IMR-90 (cell line): ENCODE results near the gene PDE8B. TPM values are rescaled to one million over a fixed set of nuclear protein-coding genes. Genes with fewer than 3 reads are reported as not detected.

Source experiments
- ATAC-seq: fragments of 200-7000 bp; cut with Tn5 transposase; 2 replicates; pipeline ENCODE4 v1.9.1; 2020; ENCODE audit warnings: low read depth, mild to moderate bottlenecking, moderate library complexity
- BruUV-seq: library from RNA; stranded (reverse); fragments of 400-500 nt; replicated peaks from 2 replicates; lab custom pipeline; 2021; lab: Mats Ljungman, UMichigan
- CTCF ChIA-PET: fragments of 300-600 bp; formaldehyde crosslinking; extraction: SDS; loops from one replicate; lab custom pipeline; 2021; ENCODE audit warnings: antibody characterized with exemption; lab: Yijun Ruan, JAX
- POLR2A ChIA-PET: fragments of 300-600 bp; sonication (Branson Sonifier 250); formaldehyde crosslinking; loops from one replicate; lab custom pipeline; 2022; ENCODE audit warnings: antibody characterized with exemption; ENCODE audit not compliant: unreplicated experiment; lab: Charles Lee
- DNase-seq: peaks from one replicate; pipeline ENCODE4 v3.0.0; 2013
- H2AFZ ChIP-seq: replicated peaks from 2 replicates; pipeline ENCODE3; 2013; ENCODE audit warnings: low read length, mild to moderate bottlenecking; ENCODE audit not compliant: poor library complexity
- H2AK5ac ChIP-seq: 2 replicates; pipeline ENCODE4 v1.6.1; 2013; ENCODE audit warnings: low read depth, low read length, inconsistent platforms
- H2AK9ac ChIP-seq: replicated peaks from 2 replicates; pipeline ENCODE3; 2013; ENCODE audit warnings: mild to moderate bottlenecking, low read depth, low read length, moderate library complexity; ENCODE audit not compliant: poor library complexity
- H2BK120ac ChIP-seq: 2 replicates; pipeline ENCODE4 v1.6.1; 2013; ENCODE audit warnings: low read depth, low read length, inconsistent platforms
- H2BK15ac ChIP-seq: 3 replicates; pipeline ENCODE4 v1.6.1; 2013; ENCODE audit warnings: low read depth, low read length, inconsistent platforms
- H2BK20ac ChIP-seq: 2 replicates; pipeline ENCODE4 v1.6.1; 2013; ENCODE audit warnings: low read depth, mild to moderate bottlenecking, inconsistent platforms, low read length, moderate library complexity
- H2BK5ac ChIP-seq: 2 replicates; pipeline ENCODE4 v1.6.1; 2013; ENCODE audit warnings: mild to moderate bottlenecking, low read depth, low read length, inconsistent platforms; ENCODE audit not compliant: poor library complexity, severe bottlenecking
- H3K14ac ChIP-seq: replicated peaks from 2 replicates; pipeline ENCODE4 v1.6.1; 2013; ENCODE audit warnings: low read depth, low read length, inconsistent platforms
- H3K18ac ChIP-seq: 2 replicates; pipeline ENCODE4 v1.6.1; 2013; ENCODE audit warnings: low read depth, low read length, control low read depth
- H3K23ac ChIP-seq: 2 replicates; pipeline ENCODE4 v1.6.1; 2013; ENCODE audit warnings: low read depth, low read length, inconsistent platforms
- H3K27ac ChIP-seq: 2 replicates; pipeline ENCODE4 v1.5.1; 2013; ENCODE audit warnings: mild to moderate bottlenecking, control low read depth, low read length; ENCODE audit not compliant: insufficient read depth
- H3K27me3 ChIP-seq: 2 replicates; pipeline ENCODE4 v1.6.1; 2013; ENCODE audit warnings: low read length; ENCODE audit not compliant: control insufficient read depth, insufficient read depth
- H3K36me3 ChIP-seq: 2 replicates; pipeline ENCODE4 v1.6.1; 2013; ENCODE audit warnings: low read length, mixed read lengths; ENCODE audit not compliant: control insufficient read depth, insufficient read depth
- H3K4ac ChIP-seq: 2 replicates; pipeline ENCODE4 v1.6.1; 2013; ENCODE audit warnings: low read depth, low read length, inconsistent platforms
- H3K4me1 ChIP-seq: 2 replicates; pipeline ENCODE4 v1.6.1; 2013; ENCODE audit warnings: low read length, mixed read lengths; ENCODE audit not compliant: control insufficient read depth, insufficient read depth
- H3K4me2 ChIP-seq: 2 replicates; pipeline ENCODE4 v1.6.1; 2013; ENCODE audit warnings: low read depth, mild to moderate bottlenecking, control low read depth, low read length, moderate library complexity
- H3K4me3 ChIP-seq: 2 replicates; pipeline ENCODE4 v1.5.1; 2013; ENCODE audit warnings: low read depth, mild to moderate bottlenecking, control low read depth, low read length, moderate library complexity; ENCODE audit not compliant: insufficient read depth
- H3K56ac ChIP-seq: 2 replicates; pipeline ENCODE4 v1.6.1; 2013; ENCODE audit warnings: low read length, inconsistent platforms; ENCODE audit not compliant: insufficient read depth; ENCODE audit errors: extremely low read depth
- H3K79me1 ChIP-seq, 2 experiments: 2 replicates each; pipeline ENCODE4 v1.6.1; 2013; ENCODE audit warnings: low read length in 2 of 2, inconsistent platforms in 1 of 2, low read depth in 1 of 2
- H3K9ac ChIP-seq: 2 replicates; pipeline ENCODE4 v1.6.1; 2013; ENCODE audit warnings: low read depth, low read length, control low read depth
- H3K9me1 ChIP-seq: 2 replicates; pipeline ENCODE4 v1.6.1; 2013; ENCODE audit warnings: low read length, inconsistent platforms; ENCODE audit not compliant: insufficient read depth
- H3K9me3 ChIP-seq: 2 replicates; pipeline ENCODE4 v1.6.1; 2013; ENCODE audit warnings: low read length; ENCODE audit not compliant: control insufficient read depth, insufficient read depth
- H4K20me1 ChIP-seq: 2 replicates; pipeline ENCODE4 v1.6.1; 2013; ENCODE audit warnings: low read length, inconsistent platforms; ENCODE audit not compliant: insufficient read depth
- H4K5ac ChIP-seq: 2 replicates; pipeline ENCODE4 v1.6.1; 2013; ENCODE audit warnings: mild to moderate bottlenecking, low read depth, low read length, control low read depth
- H4K8ac ChIP-seq, 2 experiments: 2 replicates each; pipeline ENCODE4 v1.6.1; 2013; ENCODE audit warnings: low read depth in 2 of 2, low read length in 2 of 2, control low read depth in 1 of 2, inconsistent platforms in 1 of 2
- H4K91ac ChIP-seq: 2 replicates; pipeline ENCODE4 v1.6.1; 2013; ENCODE audit warnings: low read depth, low read length, inconsistent platforms; ENCODE audit not compliant: insufficient read depth
- MAFK ChIP-seq: IDR thresholded peaks from 2 replicates; pipeline ENCODE4 v1.6.1; 2012; ENCODE audit warnings: low read depth, low read length, improper control_type of control experiment
- NFE2L2 ChIP-seq: fragments of 150-350 bp; IDR thresholded peaks from 2 replicates; pipeline ENCODE4 v1.6.1; 2016; ENCODE audit warnings: low read depth, mild to moderate bottlenecking, low read length
- WGBS, 2 experiments: methylation state at CpG; one replicate each; pipeline versions ENCODE4 v1.1.5 to v1.1.7; 2013; ENCODE audit warnings: missing lambda C conversion rate in 2 of 2; ENCODE audit not compliant: insufficient read length in 1 of 2; ENCODE audit errors: extremely low coverage in 2 of 2; 5-methylcytosine and 5-hydroxymethylcytosine counted together
- dilution Hi-C: fragments of 300-500 bp; cut with HindIII; formaldehyde crosslinking; loops from one replicate; pipeline ENCODE4 v1.14.3; 2018; ENCODE audit warnings: low sequenced_read_pairs; ENCODE audit not compliant: unreplicated experiment
- in situ Hi-C: fragments of 300-500 bp; cut with MboI; formaldehyde crosslinking; loops from 3 replicates; pipeline ENCODE4 v1.14.3; 2019; ENCODE audit warnings: low sequenced_read_pairs, inconsistent platforms, mixed read lengths
- intact Hi-C: fragments of 100-400 bp; cut with micrococcal nuclease; formaldehyde crosslinking; loops from 2 replicates; pipeline ENCODE4 v1.10.0; 2022
- polyA plus RNA-seq, 3 experiments: library from polyadenylated mRNA; depleted of rRNA; stranded (reverse); fragments of >200 nt; gene quantifications; 2 replicates each; pipeline ENCODE4 v1.2.3, GENCODE V29; 2012; ENCODE audit warnings: low replicate concordance in 1 of 3
- total RNA-seq: library from RNA; depleted of rRNA; stranded (reverse); fragments of >200 nt; gene quantifications from 2 replicates; pipeline ENCODE4 v1.2.3, GENCODE V29; 2012

PDE8B gene
- total and polyA plus RNA-seq, 2 of the 4 experiments (the other 2 are of a cell fraction): under 0.01 to 0.03 TPM

GRCh38 chr5:77304388-77304787 lies 93.9 kb downstream of the PDE8B start:
- in situ Hi-C loops: no loop called here
- WGBS, 2 experiments: no CpG with 5 or more reads among the region's 1 CpG

More at GRCh38 chr5:77304388-77304787, 93.9 kb downstream of the PDE8B start:
- H3K23ac ChIP-seq: no peak overlapping the region
- no peak overlapping the region for H3K56ac ChIP-seq
- H3K36me3 ChIP-seq: no peaks in the 10 kb centered on the region
- no peak overlapping the region for H2BK20ac ChIP-seq
- H3K4me1 ChIP-seq: peaks cover 13% of the 10 kb centered on the region
- DNase-seq: no peak
- BruUV-seq: no TSS peak
- H3K4me2 ChIP-seq: no peak overlapping the region
- H2AK5ac ChIP-seq: no peak overlapping the region
- H2BK5ac ChIP-seq: no peak overlapping the region
- no peak overlapping the region for H3K18ac ChIP-seq
- no peak overlapping the region for H3K4me3 ChIP-seq
- H2BK120ac ChIP-seq: no peak overlapping the region
- H4K8ac ChIP-seq: no peak overlapping the region
- no peak overlapping the region for H3K27ac ChIP-seq
- no peak overlapping the region for H2AFZ ChIP-seq
- POLR2A ChIA-PET: interaction anchor here (0.6 kb wide), 1 partner anchor 39 kb away, joined by 4 read pairs; no protein-coding TSS in a partner anchor
- intact Hi-C loops: loop anchor here (10.0 kb wide), 1 partner anchor 1680 kb away; the partner anchor contains the start of gene ARSB
- H3K9ac ChIP-seq: no peak overlapping the region
- ATAC-seq: no peak
- H2AK9ac ChIP-seq: no peak overlapping the region
- peaks cover 17% of the 10 kb centered on the region; the same call in 1 of the 2 replicates for H3K9me1 ChIP-seq
- H3K27me3 ChIP-seq: no peaks in the 10 kb centered on the region; the same call in 1 of the 2 replicates
- TF ChIP-seq MAFK (peak; percentile 44; the same call in 1 of the 2 replicates), NFE2L2 (no peak)
- no peaks in the 10 kb centered on the region for H4K20me1 ChIP-seq
- dilution Hi-C loops: no loop called here
- no peaks in the 10 kb centered on the region for H3K79me1 ChIP-seq
- no peak overlapping the region for H4K91ac ChIP-seq
- CTCF ChIA-PET: no interaction called here
- H4K5ac ChIP-seq: no peak overlapping the region
- H2BK15ac ChIP-seq: no peak overlapping the region
- H3K4ac ChIP-seq: no peak overlapping the region
- H3K9me3 ChIP-seq: no peaks in the 10 kb centered on the region
- H3K14ac ChIP-seq: no peak overlapping the region
